GM19328 (cell line): ENCODE measurements around the gene SLIT1.

Experiments used
- ATAC-seq: cut with Tn5 transposase; IDR thresholded peaks from one replicate; pipeline ENCODE4 v1.9.1; 2021; ENCODE audit warnings: mild to moderate bottlenecking, moderate library complexity; ENCODE audit not compliant: unreplicated experiment

The SLIT1 gene

GRCh38 chr10:97117372-97117771 lies 68.4 kb downstream of the SLIT1 start:
- ATAC-seq: no peak

- ATAC-seq: no peak
Measured at GRCh38 chr10:97116462-97117162, 69.1 kb downstream of the SLIT1 start.

- ATAC-seq: no peak
Measured at GRCh38 chr10:97115846-97116245, 69.9 kb downstream of the SLIT1 start.

- no peak for ATAC-seq
Measured at GRCh38 chr10:97111615-97112014, 74.1 kb downstream of the SLIT1 start.

GRCh38 chr10:97109547-97109946 lies 76.2 kb downstream of the SLIT1 start:
- ATAC-seq: no peak

DNA sequence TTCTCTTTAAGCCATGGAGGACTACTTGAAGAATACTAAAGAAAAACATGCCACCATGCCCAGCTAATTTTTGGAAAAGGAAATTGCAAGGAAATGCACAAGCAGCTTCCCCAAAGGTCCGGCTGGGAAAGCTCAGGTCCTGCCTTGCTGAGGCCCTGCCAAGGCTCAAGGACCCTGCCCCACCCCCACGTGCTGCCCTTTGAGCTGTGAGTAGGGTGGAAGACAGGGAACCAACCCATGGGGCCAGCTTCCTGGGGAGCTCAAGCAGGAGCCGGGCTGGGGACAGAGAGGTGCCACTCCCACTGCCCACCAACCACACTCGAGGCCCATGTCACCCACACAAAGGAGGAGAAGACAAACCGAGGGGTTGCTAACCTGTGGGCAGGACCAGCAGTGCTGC lies 78.2 kb downstream of the SLIT1 start:
- no peak for ATAC-seq

DNA sequence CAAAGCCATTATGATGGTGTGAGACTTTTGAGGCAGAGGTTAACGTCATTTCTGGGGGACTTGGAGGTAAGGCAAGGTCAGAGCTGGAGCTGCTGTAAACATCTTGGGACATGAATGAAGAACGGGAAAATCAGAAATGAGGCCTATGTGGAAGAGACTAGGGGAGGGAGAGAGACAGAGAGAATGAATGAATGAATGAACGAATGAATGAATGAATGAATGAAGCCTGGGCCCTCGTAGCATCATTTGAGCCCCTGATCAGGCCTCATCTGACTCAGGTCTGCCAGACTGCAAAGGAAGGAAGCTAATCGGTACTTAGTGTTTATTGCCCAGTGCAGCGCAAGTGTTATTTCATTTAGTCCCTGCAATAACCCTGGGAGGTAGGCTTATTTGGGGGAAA lies 79.6 kb downstream of the SLIT1 start:
- ATAC-seq: no peak

DNA sequence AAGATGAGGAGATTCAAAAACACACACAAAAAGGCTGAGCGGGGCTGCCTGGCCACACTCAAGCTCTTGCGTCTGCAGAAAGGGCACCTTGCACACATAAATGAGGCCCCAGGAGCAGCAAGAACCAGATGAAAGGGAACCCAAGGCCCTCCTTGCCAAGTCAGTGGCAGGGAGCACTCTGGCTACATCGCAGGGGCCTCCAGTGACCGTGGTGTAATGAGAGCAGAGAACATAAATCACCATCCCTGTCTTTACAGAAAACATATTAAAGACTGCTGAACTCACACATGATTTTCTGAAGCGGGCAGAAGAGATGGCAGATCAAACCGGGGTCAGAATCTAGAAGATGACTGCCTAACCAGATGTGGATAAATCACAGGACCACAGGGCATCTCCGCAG lies 80.5 kb downstream of the SLIT1 start:
- ATAC-seq: no peak

DNA sequence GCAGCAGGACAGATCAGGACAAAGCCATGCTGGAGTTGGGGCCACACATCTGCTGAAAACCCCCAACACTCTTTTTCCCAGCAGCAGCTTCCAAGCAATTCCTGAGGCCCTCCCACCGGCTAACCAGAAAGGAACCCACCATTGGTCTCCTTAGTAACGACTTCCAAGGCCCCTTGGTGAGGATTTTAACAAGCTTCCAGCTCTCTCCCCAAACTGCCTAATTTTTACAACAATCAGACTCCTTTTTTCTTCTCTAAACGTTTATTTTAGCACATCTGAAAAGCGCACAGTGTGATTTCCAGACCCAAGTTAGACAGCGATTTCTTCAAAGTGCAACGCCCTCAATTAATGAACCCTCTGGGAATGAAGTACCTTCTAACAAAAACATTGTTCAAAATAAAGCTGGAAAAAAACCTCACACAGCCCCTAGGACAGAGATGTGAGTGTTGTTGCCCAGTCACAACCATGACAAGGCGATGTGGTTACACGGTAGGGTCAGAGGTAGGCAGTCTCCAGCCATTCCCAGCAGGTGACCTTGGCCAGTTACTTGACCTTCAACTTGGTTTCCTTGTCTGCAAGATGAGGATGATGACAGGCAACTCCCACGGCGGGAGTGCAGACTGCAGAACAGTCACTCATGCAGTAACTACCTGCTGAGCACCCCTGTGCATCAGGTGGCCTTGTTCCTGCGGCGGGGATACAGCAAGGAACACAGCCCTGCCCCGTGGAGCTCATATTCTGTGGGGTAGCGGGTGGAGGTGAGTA lies 82.3 kb downstream of the SLIT1 start:
- no peak for ATAC-seq

DNA sequence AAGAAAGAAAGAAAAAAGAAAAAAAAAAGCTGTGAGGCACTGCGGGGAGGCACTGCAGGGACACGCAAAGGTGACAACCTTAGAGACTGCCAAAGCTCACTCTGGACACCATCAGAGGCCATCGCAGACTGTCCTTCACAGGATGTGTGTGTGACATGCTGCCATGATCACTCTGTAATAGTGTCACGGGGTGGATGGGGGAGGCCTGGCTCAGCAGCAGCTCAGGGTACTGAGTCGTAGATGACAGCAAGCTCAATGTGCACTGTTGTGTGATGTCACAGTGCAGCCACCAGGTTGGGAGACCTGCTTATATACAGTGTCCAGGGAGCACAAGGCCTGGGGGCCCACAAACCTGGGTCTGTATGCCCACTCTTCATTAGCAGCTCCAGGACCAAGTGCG lies 83.3 kb downstream of the SLIT1 start:
- no peak for ATAC-seq

DNA sequence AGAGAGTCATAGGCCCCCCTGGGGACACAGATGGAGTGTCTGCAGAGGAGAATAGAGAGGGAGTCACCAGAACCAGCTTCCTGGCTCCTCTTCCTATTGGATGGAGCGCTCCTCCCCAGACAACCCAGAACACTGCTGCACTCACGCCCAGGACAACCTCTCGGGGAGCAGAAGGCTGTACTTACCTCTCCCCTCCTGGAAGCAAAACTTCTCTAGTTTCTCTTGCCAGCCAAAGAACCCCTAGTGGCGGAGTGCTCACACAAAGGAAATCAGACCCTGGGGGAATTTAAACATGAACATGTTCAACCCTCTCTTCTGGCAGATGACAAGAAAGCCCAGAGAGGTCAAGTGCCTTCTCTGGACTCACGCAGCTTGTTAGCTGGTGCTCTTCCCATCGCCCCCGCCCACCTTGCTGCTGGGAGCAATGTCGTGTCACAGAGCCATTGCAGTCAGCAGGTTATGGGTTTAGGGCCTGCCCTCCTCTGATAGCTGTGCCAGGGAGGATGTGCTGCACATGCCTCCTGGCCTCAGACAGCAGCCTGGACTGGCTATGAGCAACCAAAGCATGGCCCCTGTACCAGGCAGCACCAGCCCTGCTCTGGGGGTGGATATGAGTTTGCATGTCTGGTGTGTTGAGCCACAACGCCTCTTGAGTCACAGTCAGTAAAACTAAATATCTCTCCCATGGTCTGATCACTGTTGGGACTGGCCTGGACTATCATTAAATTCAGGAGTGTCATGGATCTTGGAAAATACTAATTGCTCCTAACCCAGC lies 84.4 kb downstream of the SLIT1 start:
- ATAC-seq: no peak

DNA sequence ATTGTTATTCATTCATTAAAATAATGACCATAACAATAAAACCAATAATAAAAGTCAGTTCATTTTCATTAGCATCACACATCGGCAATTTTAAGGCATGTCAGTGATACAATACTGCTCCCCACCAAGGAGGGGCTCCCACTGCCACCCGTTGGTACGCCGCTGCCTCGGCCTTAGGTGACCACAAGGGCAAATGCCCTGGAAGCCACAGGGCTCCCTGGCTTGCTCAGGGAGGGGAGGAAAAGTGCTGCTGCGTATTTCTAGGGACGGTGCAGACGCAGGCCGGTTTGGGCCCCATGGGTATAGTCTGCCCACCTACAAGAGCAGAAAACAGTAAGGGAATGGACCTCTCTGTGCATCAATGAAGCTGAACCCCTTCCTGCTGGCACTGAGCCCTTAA lies 85.1 kb downstream of the SLIT1 start:
- ATAC-seq: no peak

GRCh38 chr10:97099868-97100267 lies 85.9 kb downstream of the SLIT1 start:
- ATAC-seq: no peak

- ATAC-seq: no peak
Measured at GRCh38 chr10:97099089-97099488, 86.7 kb downstream of the SLIT1 start.

DNA sequence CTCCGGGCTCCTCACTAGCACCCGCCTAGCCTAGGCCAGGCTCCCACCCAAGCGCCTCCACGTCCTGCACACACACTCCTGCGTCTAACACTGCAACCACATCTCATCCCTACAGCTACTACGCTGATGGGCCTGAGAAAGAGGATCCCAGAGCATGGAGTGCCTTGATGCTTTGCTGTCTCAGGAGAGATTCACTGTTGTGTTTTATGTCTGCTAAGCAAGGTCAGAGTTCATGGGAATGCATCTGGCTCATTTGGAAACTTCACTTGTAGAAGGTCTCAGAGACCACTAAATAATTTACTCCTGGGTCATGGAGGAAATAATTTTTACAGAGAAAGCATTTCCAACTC lies 88.7 kb downstream of the SLIT1 start:
- ATAC-seq: no peak

- no peak for ATAC-seq
Measured at GRCh38 chr10:97096261-97097083, 89.3 kb downstream of the SLIT1 start.

GRCh38 chr10:97095701-97096260 lies 90.0 kb downstream of the SLIT1 start:
- ATAC-seq: no peak

GRCh38 chr10:97090644-97091043 lies 95.1 kb downstream of the SLIT1 start:
- ATAC-seq: no peak

GRCh38 chr10:97090035-97090434 lies 95.7 kb downstream of the SLIT1 start:
- no peak for ATAC-seq

- ATAC-seq: no peak
Measured at GRCh38 chr10:97089209-97089870, 96.4 kb downstream of the SLIT1 start.
